Colonic mucosa (tissue), 4 donors: ENCODE results near the gene TMEM272. TPM values are rescaled to one million over a fixed set of nuclear protein-coding genes. Genes with fewer than 3 reads are reported as not detected.

Source experiments
- DNase-seq: peaks from one replicate; pipeline ENCODE4 v3.0.0-alpha.2; 2020
- H3K27ac ChIP-seq: fragments of 200-600 bp; one replicate; pipeline ENCODE4 v1.8.0; 2021
- H3K27me3 ChIP-seq: fragments of 200-600 bp; one replicate; pipeline ENCODE4 v1.8.0; 2021
- H3K36me3 ChIP-seq: fragments of 200-600 bp; one replicate; pipeline ENCODE4 v1.8.0; 2021
- H3K4me1 ChIP-seq: fragments of 200-600 bp; one replicate; pipeline ENCODE4 v1.8.0; 2021; ENCODE audit warnings: mild to moderate bottlenecking
- H3K4me3 ChIP-seq: fragments of 200-600 bp; one replicate; pipeline ENCODE4 v1.8.0; 2021
- H3K9ac ChIP-seq, 2 donors: one replicate each; pipeline ENCODE4 v1.7.0; 2013; ENCODE audit warnings: control low read depth in 2 of 2, low read depth in 2 of 2, low read length in 2 of 2
- H3K9me3 ChIP-seq: fragments of 200-600 bp; one replicate; pipeline ENCODE4 v1.8.0; 2021
- intact Hi-C: fragments of 100-400 bp; cut with DNase I; formaldehyde crosslinking; loops from one replicate; pipeline ENCODE4 v1.14.1; 2022
- total RNA-seq, 2 donors: library from RNA; stranded (reverse); fragmentation: NEBNext Ultra II Directional in 1 of 2; extraction: Animal tissue kit (Norgen Biotek cat#: 25700) in 1 of 2; gene quantifications; one replicate each; pipeline ENCODE4 v1.2.1, GENCODE V29; 2021
- TF ChIP-seq, protein P1 (sequence below): fragments of 200-600 bp; IDR thresholded peaks from one replicate; pipeline ENCODE4 v1.8.0; 2022; ENCODE audit warnings: antibody characterized with exemption, mild to moderate bottlenecking
- donor health status: healthy.
- donor health status: DM: no; HTN: no; CAD: no.
- donor health status: DM: no; HTN: no; CAD: no.

TMEM272 gene
- total RNA-seq, 2 donors from 2014 or later, result 0.12 TPM; not detected in 1

DNA sequence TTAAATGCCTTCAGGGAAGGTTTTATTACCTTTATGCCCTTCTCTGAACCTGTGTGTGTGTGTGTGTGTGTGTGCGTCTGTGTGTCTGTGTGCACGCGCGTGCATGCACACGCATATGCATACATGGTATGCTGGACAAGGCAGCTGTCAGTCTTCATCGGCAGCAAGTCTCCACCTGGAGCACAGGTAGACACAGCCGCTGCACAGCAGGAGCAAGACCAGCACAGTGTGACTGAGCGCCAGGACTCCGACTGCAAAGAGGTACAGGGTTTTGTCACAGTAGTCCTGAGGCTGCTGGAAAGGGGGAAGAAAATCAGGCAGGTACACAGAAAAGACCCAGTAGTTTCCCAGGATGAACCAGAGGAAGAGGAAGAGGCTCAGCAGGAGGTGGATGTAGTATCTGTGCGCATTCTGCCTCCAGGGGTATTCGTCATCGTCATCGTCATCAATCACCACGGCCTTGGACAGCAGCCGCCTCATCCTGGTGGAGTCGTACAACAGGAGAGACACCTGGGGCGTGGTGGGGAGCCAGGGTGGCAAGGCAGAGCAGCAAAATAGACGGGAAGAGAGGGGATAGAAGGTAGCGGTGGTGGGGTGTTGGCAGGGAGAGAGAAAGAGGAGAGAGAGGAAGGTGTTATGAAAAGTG is 28.2 kb downstream of the TMEM272 start:
- H3K27ac ChIP-seq, result no peak overlapping the region
- H3K36me3 ChIP-seq, result no peaks in the 10 kb centered on the region
- no peaks in the 10 kb centered on the region for H3K4me1 ChIP-seq
- no peaks in the 10 kb centered on the region for H3K27me3 ChIP-seq
- TF ChIP-seq, protein P1, sequence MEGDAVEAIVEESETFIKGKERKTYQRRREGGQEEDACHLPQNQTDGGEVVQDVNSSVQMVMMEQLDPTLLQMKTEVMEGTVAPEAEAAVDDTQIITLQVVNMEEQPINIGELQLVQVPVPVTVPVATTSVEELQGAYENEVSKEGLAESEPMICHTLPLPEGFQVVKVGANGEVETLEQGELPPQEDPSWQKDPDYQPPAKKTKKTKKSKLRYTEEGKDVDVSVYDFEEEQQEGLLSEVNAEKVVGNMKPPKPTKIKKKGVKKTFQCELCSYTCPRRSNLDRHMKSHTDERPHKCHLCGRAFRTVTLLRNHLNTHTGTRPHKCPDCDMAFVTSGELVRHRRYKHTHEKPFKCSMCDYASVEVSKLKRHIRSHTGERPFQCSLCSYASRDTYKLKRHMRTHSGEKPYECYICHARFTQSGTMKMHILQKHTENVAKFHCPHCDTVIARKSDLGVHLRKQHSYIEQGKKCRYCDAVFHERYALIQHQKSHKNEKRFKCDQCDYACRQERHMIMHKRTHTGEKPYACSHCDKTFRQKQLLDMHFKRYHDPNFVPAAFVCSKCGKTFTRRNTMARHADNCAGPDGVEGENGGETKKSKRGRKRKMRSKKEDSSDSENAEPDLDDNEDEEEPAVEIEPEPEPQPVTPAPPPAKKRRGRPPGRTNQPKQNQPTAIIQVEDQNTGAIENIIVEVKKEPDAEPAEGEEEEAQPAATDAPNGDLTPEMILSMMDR, result no peak
- H3K4me3 ChIP-seq, result no peak overlapping the region
- no peak for DNase-seq
- no peaks in the 10 kb centered on the region for H3K9me3 ChIP-seq
- intact Hi-C loops, result loop anchor here (5.0 to 10.0 kb wide), 2 partner anchors 311 to 388 kb away; partner anchors contain the start of gene NEK5
- no peak overlapping the region for H3K9ac ChIP-seq

DNA sequence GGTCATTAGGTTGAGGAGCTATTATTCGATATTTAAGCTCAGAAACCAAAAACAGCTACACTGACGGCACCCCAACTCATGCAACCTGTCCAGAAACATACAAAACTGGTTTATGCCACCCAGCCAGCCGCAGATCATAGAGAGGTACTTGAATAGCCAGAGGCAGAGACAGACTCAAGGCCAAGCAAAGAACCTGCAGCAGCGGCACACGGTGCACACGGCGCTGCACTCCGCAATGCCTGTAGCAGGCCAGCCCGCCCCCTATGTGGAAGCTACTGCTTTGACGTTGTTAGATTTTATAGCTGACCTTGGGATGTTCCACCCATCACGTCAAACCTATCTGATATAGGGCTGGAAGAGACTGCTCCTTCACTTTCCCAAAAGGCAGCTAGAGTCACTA is 29.1 kb downstream of the TMEM272 start:
- Histone ChIP-seq H3K27ac (no peak overlapping the region), H3K27me3 (no peaks in the 10 kb centered on the region), H3K4me3 (no peak overlapping the region), H3K9ac (no peak overlapping the region), H3K36me3 (no peaks in the 10 kb centered on the region), H3K9me3 (no peaks in the 10 kb centered on the region), H3K4me1 (no peaks in the 10 kb centered on the region)
- intact Hi-C loops, result loop anchor here (5.0 to 10.0 kb wide), 2 partner anchors 311 to 389 kb away; partner anchors contain the start of gene NEK5
- DNase-seq, result no peak
- TF ChIP-seq, protein P1, result no peak

DNA sequence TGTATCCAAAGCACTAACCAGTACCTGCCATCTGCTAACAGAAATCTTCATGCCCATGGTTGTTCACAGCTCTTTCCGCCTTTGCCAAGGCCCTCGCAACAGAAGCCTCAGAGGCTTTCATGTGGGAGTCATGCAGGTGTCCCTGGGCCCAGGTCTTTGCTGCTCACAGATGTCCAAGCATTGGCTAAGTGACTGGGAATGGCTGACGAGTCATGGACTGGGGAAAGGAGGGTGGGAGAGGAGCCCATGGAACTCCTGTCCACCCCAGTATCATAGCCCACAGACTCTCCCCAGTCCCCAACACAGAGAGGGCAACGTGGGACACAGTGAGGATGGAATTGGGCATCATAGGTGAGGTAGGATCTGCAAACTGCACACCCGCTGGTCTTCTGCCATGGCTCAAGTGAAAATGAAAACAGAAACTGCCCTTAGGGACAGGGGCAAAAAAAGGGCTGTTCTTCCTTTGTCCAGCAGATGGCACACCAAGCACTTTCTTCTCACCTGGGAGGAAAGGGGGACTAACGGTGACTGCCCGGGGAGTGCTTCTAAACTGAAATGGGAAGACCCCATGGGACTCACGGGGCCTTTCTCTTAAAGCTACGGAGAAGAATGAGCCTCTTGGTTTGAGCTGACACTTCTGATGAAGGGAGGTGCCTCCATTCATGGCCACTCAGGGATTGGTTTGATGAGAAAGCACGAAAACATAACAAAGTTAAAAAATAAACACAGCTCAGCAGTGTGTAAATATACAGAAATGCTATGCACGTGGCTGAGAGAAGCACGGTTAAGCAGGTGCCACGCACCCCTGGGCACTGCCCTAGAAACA is 29.9 kb downstream of the TMEM272 start:
- peak; percentile 79 for DNase-seq
- Histone ChIP-seq H3K4me3 (no peak overlapping the region), H3K9ac (peak overlapping the region in 1 of 2 donors; percentile 13)

DNA sequence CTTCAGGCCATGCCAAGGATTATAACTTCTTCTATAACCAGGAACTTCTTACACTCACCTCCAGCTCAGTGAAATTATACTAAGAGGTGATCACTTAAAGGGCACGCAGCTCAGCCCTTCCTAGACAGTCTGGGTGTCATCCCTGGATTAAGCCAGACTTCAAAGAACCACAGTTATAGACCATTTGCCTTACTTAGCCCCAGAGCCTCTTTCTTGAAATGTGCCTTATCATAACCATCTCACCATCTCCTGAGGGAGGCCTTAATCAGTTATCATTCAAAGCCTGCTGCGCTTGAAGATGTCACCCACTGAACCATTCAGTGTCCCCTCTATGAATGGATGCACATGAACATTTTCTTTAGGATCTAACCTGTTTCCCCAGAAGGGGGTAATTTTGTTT is 30.9 kb downstream of the TMEM272 start:
- Histone ChIP-seq H3K9me3 (no peaks in the 10 kb centered on the region), H3K36me3 (no peaks in the 10 kb centered on the region), H3K4me1 (no peaks in the 10 kb centered on the region), H3K9ac (no peak overlapping the region), H3K27ac (no peak overlapping the region), H3K4me3 (no peak overlapping the region), H3K27me3 (no peaks in the 10 kb centered on the region)
- intact Hi-C loops, result loop anchor here (10.0 kb wide), 1 partner anchor 391 kb away; no protein-coding TSS in a partner anchor
- DNase-seq, result no peak
- TF ChIP-seq, protein P1, result no peak

More for the DNA sequence above, 29.9 kb downstream of the TMEM272 start:
- no peaks in the 10 kb centered on the region for H3K27me3 ChIP-seq
- intact Hi-C loops, result loop anchor here (5.0 to 10.0 kb wide), 2 partner anchors 312 to 390 kb away; partner anchors contain the start of gene NEK5
- no peaks in the 10 kb centered on the region for H3K36me3 ChIP-seq
- no peaks in the 10 kb centered on the region for H3K9me3 ChIP-seq
- TF ChIP-seq, protein P1, result peak; percentile 76
- no peaks in the 10 kb centered on the region for H3K4me1 ChIP-seq
- no peak overlapping the region for H3K27ac ChIP-seq

DNA sequence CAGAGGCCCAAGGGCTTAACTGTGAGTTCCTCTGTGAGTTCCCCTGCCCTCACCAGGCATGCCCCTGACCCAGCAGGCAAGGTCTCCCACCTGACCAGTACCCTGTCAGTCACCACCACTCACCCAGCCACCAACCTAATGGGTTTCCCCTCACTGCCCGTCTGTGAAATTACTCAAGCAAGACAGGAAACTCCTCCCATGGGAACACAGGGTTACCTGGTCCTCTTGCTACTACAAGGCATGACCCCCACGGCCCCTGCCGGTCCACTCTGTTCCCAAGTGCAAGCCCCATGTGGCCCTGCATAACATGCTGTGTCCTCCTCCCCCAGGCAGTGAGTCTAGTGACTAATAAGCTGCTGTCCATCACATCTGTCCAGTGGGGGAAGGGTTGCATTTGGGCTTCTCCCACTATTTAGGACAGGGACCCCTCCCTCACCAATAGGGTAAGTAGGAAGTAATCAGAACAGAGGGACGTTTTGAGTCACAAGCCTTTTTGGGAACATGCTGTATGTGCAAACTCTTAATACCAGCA is 33.0 kb downstream of the TMEM272 start:
- H3K4me3 ChIP-seq, result no peak overlapping the region
- intact Hi-C loops, result loop anchor here (10.0 kb wide), 1 partner anchor 393 kb away; no protein-coding TSS in a partner anchor
- DNase-seq, result no peak
- no peaks in the 10 kb centered on the region for H3K27me3 ChIP-seq
- no peak overlapping the region for H3K9ac ChIP-seq
- no peak overlapping the region for H3K27ac ChIP-seq
- no peaks in the 10 kb centered on the region for H3K4me1 ChIP-seq
- H3K36me3 ChIP-seq, result no peaks in the 10 kb centered on the region
- no peaks in the 10 kb centered on the region for H3K9me3 ChIP-seq
- TF ChIP-seq, protein P1, result no peak
